Measurements from ENCODE around the gene CDC20B. TPM values are rescaled to one million over a fixed set of nuclear protein-coding genes. Genes with fewer than 3 reads are reported as not detected.
"Not testable (repeated sequence)": the region's sequence is repeated elsewhere in the genome, so short reads cannot be mapped to it uniquely, and the experiment has no call there.

The CDC20B gene
- polyA plus RNA-seq, 1 experiment: not detected

GRCh38 chr5:55113327-55113726, 59.6 kb downstream of the CDC20B start:
- CTCF ChIA-PET: interaction anchor here (0.7 kb wide), 1 partner anchor 169 kb away, joined by 4 read pairs; no protein-coding TSS in a partner anchor
- Histone ChIP-seq H3K27me3 (ENCODE audit: control insufficient read depth, insufficient read depth, low read length) (0 out of 2 replicates have a peak, but pooled peaks cover 3% of the 10 kb centered on the region), H3K4me3 (ENCODE audit: low read depth, low read length) (no peak overlapping the region), H3K36me3 (ENCODE audit: control insufficient read depth, insufficient read depth, low read length) (no peaks in the 10 kb centered on the region)
- no peak for TF ChIP-seq CTCF (IDR thresholded peaks at IDR 0.05; ENCODE audit: insufficient read depth, low read depth, low read length)
- DNase-seq (ENCODE audit: low read depth): no peak
- POLR2A ChIA-PET: no interaction called here

- Histone ChIP-seq H3K36me3 (ENCODE audit: control insufficient read depth, insufficient read depth, low read length) (no peaks in the 10 kb centered on the region), H3K27me3 (ENCODE audit: control insufficient read depth, insufficient read depth, low read length) (peaks cover 3% of the 10 kb centered on the region; the same call in 1 of the 2 replicates), H3K4me3 (ENCODE audit: low read depth, low read length) (no peak overlapping the region)
- ChIA-PET CTCF (no interaction called here), POLR2A (no interaction called here)
- no peak for DNase-seq (ENCODE audit: low read depth)
- no peak for TF ChIP-seq CTCF (IDR thresholded peaks at IDR 0.05; ENCODE audit: insufficient read depth, low read depth, low read length)
These were observed 62.8 kb downstream of the CDC20B start for GRCh38 chr5:55110217-55110616.

GRCh38 chr5:55108661-55109060, 64.3 kb downstream of the CDC20B start:
- Histone ChIP-seq H3K4me3 (ENCODE audit: low read depth, low read length) (no peak overlapping the region), H3K27me3 (ENCODE audit: control insufficient read depth, insufficient read depth, low read length) (no peaks in the 10 kb centered on the region; the same call in 1 of the 2 replicates), H3K36me3 (ENCODE audit: control insufficient read depth, insufficient read depth, low read length) (no peaks in the 10 kb centered on the region)
- ChIA-PET CTCF (interaction anchor here (1.3 to 2.1 kb wide), 2 partner anchors 16 to 165 kb away, joined by 3 to 5 read pairs; no protein-coding TSS in a partner anchor), POLR2A (no interaction called here)
- no peak for TF ChIP-seq CTCF (IDR thresholded peaks at IDR 0.05; ENCODE audit: insufficient read depth, low read depth, low read length)
- DNase-seq (ENCODE audit: low read depth): no peak

GRCh38 chr5:55105976-55106375, 67.0 kb downstream of the CDC20B start:
- CTCF ChIA-PET: interaction anchor here (0.7 kb wide), 1 partner anchor 40 kb away, joined by 3 read pairs; no protein-coding TSS in a partner anchor
- DNase-seq (ENCODE audit: low read depth); POLR2A ChIA-PET; H3K27me3 ChIP-seq (ENCODE audit: control insufficient read depth, insufficient read depth, low read length); H3K36me3 ChIP-seq (ENCODE audit: control insufficient read depth, insufficient read depth, low read length); H3K4me3 ChIP-seq (ENCODE audit: low read depth, low read length): not testable (repeated sequence)

GRCh38 chr5:55104946-55105701, 67.9 kb downstream of the CDC20B start:
- H3K4me3 ChIP-seq (ENCODE audit: low read depth, low read length): no peak overlapping the region
- no peak for TF ChIP-seq CTCF (IDR thresholded peaks at IDR 0.05; ENCODE audit: insufficient read depth, low read depth, low read length)
- ChIA-PET CTCF (interaction anchor here (0.7 kb wide), 1 partner anchor 198 kb away, joined by 3 read pairs; no protein-coding TSS in a partner anchor), POLR2A (no interaction called here)
- H3K36me3 ChIP-seq (ENCODE audit: control insufficient read depth, insufficient read depth, low read length): no peaks in the 10 kb centered on the region
- no peaks in the 10 kb centered on the region; the same call in 1 of the 2 replicates for H3K27me3 ChIP-seq (ENCODE audit: control insufficient read depth, insufficient read depth, low read length)
- no peak for DNase-seq (ENCODE audit: low read depth)
